A549 (cell line): ENCODE data around the gene DISC1. TPM values are rescaled to one million over a fixed set of nuclear protein-coding genes. Genes with fewer than 3 reads are reported as not detected.

ENCODE experiments used
- ATAC-seq, 2 experiments: fragments of 200-7000 bp in 1 of 2; fragments of >200 bp in 1 of 2; cut with Nextera tagmentation in 1 of 2; cut with Tn5 transposase in 1 of 2; 3 replicates each; pipeline versions ENCODE4 v1.8.0 to v1.9.1; 2018 to 2020; ENCODE audit warnings: mild to moderate bottlenecking in 1 of 2, moderate library complexity in 1 of 2
- CTCF ChIA-PET: fragments of 300-600 bp; sonication (Branson Sonifier 250); formaldehyde crosslinking; extraction: SDS; loops from one replicate; lab custom pipeline; 2021; ENCODE audit warnings: antibody characterized with exemption, inconsistent platforms; lab: Yijun Ruan, JAX
- POLR2A ChIA-PET: fragments of 350-600 bp; formaldehyde crosslinking; extraction: SDS; loops from one replicate; lab custom pipeline; 2021; ENCODE audit warnings: antibody characterized with exemption, inconsistent platforms; lab: Yijun Ruan, JAX
- DNase-seq, 2 experiments: peaks; one replicate each; pipeline versions ENCODE4 v3.0.0 to v3.0.0-alpha.2; 2011 to 2016; ENCODE audit warnings: low read depth in 1 of 2, low spot score in 1 of 2
- FAIRE-seq: peaks from 2 replicates; lab custom pipeline; 2011; peaks lifted over from hg19 to GRCh38; lab: Jason Lieb, UNC
- H3K27ac ChIP-seq, 2 experiments: fragments of >200 bp; sonication (Bioruptor Twin); formaldehyde crosslinking; 3 replicates each; pipeline ENCODE4 v1.5.1; 2016 to 2017
- H3K4me1 ChIP-seq: fragments of >200 bp; sonication (Bioruptor Twin); formaldehyde crosslinking; 3 replicates; pipeline ENCODE4 v1.6.1; 2016
- H3K4me2 ChIP-seq: fragments of >200 bp; sonication (Bioruptor Twin); formaldehyde crosslinking; 3 replicates; pipeline ENCODE4 v1.6.1; 2016
- H3K4me3 ChIP-seq: fragments of >200 bp; sonication (Bioruptor Twin); formaldehyde crosslinking; 3 replicates; pipeline ENCODE4 v1.5.1; 2016
- H3K9me3 ChIP-seq: fragments of >200 bp; sonication (Bioruptor Twin); formaldehyde crosslinking; 3 replicates; pipeline ENCODE4 v1.6.1; 2016
- CBX8 ChIP-seq: fragments of 200-600 bp; sonication (generic); IDR thresholded peaks from 2 replicates; pipeline ENCODE4 v1.6.1; 2016
- HDAC2 ChIP-seq: fragments of 200-600 bp; sonication (generic); IDR thresholded peaks from 2 replicates; pipeline ENCODE4 v1.6.1; 2016
- HOXB13 ChIP-seq: fragments of 250-450 bp; sonication (Bioruptor Pico); IDR thresholded peaks from 2 replicates; pipeline ENCODE4 v1.5.0; 2020; ENCODE audit warnings: low read depth, mild to moderate bottlenecking, moderate library complexity
- JUNB ChIP-seq: fragments of >200 bp; sonication (Bioruptor Twin); formaldehyde crosslinking; IDR thresholded peaks from 2 replicates; pipeline ENCODE4 v1.6.1; 2016
- NFE2L2 ChIP-seq: fragments of 150-350 bp; conservative IDR thresholded peaks from 2 replicates; pipeline ENCODE4 v1.6.1; 2014; ENCODE audit warnings: low read length
- POLR2AphosphoS2 ChIP-seq: conservative IDR thresholded peaks from 2 replicates; pipeline ENCODE4 v1.6.1; 2012; ENCODE audit warnings: low read length, improper control_type of control experiment, inconsistent platforms
- RARB ChIP-seq: fragments of 250-450 bp; sonication (Bioruptor Pico); IDR thresholded peaks from 2 replicates; pipeline ENCODE4 v1.8.0; 2021; ENCODE audit warnings: mild to moderate bottlenecking, moderate library complexity
- SMC3 ChIP-seq: fragments of >200 bp; sonication (Bioruptor Twin); formaldehyde crosslinking; IDR thresholded peaks from 3 replicates; pipeline ENCODE4 v1.6.1; 2018; ENCODE audit warnings: inconsistent platforms
- SREBF2 ChIP-seq: fragments of 450-650 bp; IDR thresholded peaks from 2 replicates; pipeline ENCODE4 v1.6.1; 2014; ENCODE audit warnings: mild to moderate bottlenecking, moderate library complexity
- TFCP2L1 ChIP-seq: fragments of 250-450 bp; sonication (Bioruptor Pico); IDR thresholded peaks from 2 replicates; pipeline ENCODE4 v1.5.0; 2021; ENCODE audit warnings: mild to moderate bottlenecking
- ZNF302 ChIP-seq: fragments of 250-450 bp; sonication (Bioruptor Pico); IDR thresholded peaks from 2 replicates; pipeline ENCODE4 v1.9.0; 2021; ENCODE audit warnings: inconsistent platforms, mild to moderate bottlenecking, moderate library complexity
- WGBS: methylation state at CpG from one replicate; pipeline ENCODE4 v1.1.6; 2017; ENCODE audit errors: missing lambda C conversion rate; 5-methylcytosine and 5-hydroxymethylcytosine counted together
- polyA plus RNA-seq, 4 experiments: library from polyadenylated mRNA; depleted of rRNA in 3 of 4; stranded (reverse); fragments of >200 nt; fragmentation: RNase III in 1 of 4; extraction: RNeasy Plus Mini Kit Qiagen cat#74134 plus additional on column Dnase treatment in 1 of 4; gene quantifications; 2 replicates in 3 of 4; 3 replicates in 1 of 4; pipeline ENCODE4 v1.2.3, GENCODE V29; 2011 to 2017
- TF ChIP-seq, protein P1 (sequence below): fragments of 200-600 bp; sonication (generic); IDR thresholded peaks from 2 replicates; pipeline ENCODE4 v1.6.1; 2016; ENCODE audit warnings: antibody characterized with exemption, mild to moderate bottlenecking, moderate library complexity
- TF ChIP-seq, protein P2 (sequence below): fragments of >200 bp; sonication (Bioruptor Twin); formaldehyde crosslinking; IDR thresholded peaks from 3 replicates; pipeline ENCODE4 v1.5.1; 2016
- TF ChIP-seq, protein P3 (sequence below): IDR thresholded peaks from 2 replicates; pipeline ENCODE4 v1.6.1; 2012

Gene DISC1
- polyA plus RNA-seq, 2 of the 4 experiments (the other 2 are of a cell fraction) = 0.39 to 0.74 TPM

DNA sequence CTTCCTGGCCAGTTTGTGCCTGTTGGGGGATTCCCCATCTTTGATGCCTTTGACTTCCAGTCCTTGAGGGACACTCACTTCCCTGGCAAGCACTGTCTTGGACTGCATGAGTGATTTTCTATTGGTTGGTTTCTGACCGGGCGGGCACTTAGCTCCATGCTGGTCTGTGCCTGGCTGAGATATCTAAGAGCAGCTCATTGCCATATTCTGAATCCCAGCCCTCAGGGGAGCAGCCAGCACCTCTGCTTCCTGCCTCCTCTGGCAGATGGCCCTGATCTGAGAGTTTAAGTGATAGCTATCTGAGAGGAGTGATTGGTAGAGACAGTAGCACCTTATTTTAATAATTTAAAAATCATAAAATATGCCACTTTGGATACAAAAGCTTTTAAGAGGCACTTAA is 52.5 kb downstream of the DISC1 start (continued):
- TF ChIP-seq, protein P1, sequence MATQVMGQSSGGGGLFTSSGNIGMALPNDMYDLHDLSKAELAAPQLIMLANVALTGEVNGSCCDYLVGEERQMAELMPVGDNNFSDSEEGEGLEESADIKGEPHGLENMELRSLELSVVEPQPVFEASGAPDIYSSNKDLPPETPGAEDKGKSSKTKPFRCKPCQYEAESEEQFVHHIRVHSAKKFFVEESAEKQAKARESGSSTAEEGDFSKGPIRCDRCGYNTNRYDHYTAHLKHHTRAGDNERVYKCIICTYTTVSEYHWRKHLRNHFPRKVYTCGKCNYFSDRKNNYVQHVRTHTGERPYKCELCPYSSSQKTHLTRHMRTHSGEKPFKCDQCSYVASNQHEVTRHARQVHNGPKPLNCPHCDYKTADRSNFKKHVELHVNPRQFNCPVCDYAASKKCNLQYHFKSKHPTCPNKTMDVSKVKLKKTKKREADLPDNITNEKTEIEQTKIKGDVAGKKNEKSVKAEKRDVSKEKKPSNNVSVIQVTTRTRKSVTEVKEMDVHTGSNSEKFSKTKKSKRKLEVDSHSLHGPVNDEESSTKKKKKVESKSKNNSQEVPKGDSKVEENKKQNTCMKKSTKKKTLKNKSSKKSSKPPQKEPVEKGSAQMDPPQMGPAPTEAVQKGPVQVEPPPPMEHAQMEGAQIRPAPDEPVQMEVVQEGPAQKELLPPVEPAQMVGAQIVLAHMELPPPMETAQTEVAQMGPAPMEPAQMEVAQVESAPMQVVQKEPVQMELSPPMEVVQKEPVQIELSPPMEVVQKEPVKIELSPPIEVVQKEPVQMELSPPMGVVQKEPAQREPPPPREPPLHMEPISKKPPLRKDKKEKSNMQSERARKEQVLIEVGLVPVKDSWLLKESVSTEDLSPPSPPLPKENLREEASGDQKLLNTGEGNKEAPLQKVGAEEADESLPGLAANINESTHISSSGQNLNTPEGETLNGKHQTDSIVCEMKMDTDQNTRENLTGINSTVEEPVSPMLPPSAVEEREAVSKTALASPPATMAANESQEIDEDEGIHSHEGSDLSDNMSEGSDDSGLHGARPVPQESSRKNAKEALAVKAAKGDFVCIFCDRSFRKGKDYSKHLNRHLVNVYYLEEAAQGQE = no peak
- TF ChIP-seq SMC3 (no peak), CBX8 (no peak), RARB (CRISPR knock-in tag) (no peak), HDAC2 (no peak), POLR2AphosphoS2 (no peak)
- TF ChIP-seq, protein P2, sequence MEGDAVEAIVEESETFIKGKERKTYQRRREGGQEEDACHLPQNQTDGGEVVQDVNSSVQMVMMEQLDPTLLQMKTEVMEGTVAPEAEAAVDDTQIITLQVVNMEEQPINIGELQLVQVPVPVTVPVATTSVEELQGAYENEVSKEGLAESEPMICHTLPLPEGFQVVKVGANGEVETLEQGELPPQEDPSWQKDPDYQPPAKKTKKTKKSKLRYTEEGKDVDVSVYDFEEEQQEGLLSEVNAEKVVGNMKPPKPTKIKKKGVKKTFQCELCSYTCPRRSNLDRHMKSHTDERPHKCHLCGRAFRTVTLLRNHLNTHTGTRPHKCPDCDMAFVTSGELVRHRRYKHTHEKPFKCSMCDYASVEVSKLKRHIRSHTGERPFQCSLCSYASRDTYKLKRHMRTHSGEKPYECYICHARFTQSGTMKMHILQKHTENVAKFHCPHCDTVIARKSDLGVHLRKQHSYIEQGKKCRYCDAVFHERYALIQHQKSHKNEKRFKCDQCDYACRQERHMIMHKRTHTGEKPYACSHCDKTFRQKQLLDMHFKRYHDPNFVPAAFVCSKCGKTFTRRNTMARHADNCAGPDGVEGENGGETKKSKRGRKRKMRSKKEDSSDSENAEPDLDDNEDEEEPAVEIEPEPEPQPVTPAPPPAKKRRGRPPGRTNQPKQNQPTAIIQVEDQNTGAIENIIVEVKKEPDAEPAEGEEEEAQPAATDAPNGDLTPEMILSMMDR = no peak

DNA sequence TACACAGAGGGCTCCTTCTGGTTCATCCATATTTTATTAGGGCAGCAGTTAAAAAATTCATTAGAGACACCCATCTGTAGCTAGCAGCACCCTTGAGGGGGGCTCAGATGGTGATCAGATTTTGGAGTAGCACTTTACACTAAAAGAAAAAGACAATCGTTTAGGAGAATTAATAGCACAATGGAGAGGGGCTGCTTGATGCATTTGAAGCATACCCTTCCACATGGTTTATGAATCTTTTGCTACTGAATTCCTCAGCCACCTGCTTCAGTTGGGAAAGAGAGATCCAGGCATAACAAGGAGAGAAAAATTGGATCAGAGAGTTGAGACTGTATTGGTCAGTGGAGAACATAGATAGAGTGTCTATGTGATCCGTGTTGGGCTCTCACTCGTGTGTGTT is 54.4 kb downstream of the DISC1 start:
- POLR2A ChIA-PET = no interaction called here
- TF ChIP-seq JUNB = no peak
- TF ChIP-seq ZNF302 = no peak
- TF ChIP-seq TFCP2L1 (CRISPR knock-in tag) = no peak
- no peak for TF ChIP-seq NFE2L2
- TF ChIP-seq, protein P3, sequence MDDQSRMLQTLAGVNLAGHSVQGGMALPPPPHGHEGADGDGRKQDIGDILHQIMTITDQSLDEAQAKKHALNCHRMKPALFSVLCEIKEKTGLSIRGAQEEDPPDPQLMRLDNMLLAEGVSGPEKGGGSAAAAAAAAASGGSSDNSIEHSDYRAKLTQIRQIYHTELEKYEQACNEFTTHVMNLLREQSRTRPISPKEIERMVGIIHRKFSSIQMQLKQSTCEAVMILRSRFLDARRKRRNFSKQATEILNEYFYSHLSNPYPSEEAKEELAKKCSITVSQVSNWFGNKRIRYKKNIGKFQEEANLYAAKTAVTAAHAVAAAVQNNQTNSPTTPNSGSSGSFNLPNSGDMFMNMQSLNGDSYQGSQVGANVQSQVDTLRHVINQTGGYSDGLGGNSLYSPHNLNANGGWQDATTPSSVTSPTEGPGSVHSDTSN = no peak
- TF ChIP-seq, protein P2 = no peak
- no peak for TF ChIP-seq SREBF2
- no peak for DNase-seq
- Histone ChIP-seq H3K4me3 (no peak overlapping the region), H3K4me2 (no peak overlapping the region), H3K9me3 (peaks cover under 1% of the 10 kb centered on the region; the same call in 2 of the 3 replicates), H3K4me1 (no peaks in the 10 kb centered on the region), H3K27ac (no peak overlapping the region)
- FAIRE-seq = no peak
- no peak for ATAC-seq
- CTCF ChIA-PET = interaction anchor here (1.3 to 1.8 kb wide), 4 partner anchors 9 to 15 kb away, joined by 3 to 5 read pairs (median 3); no protein-coding TSS in a partner anchor
- WGBS = 46% methylated on average over 3 of the region's 3 CpGs

DNA sequence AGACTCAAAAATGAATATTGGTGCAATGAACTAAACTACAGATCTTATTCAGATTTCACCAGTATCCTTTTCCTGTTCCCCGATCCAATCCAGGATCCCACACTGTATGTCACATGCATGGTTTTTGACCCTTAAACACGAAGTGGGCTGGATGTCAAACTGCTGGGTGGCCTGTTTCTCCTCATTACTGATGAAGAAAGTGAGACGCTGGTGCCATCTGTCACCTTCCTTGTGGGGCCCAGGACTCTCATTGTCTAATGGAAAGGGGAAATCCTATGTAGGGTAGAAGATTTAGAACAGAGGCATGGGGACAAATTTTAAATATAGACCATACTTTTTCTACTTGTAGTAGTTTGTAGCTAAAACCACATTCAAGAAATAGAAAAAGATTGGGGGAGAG is 56.2 kb downstream of the DISC1 start:
- Histone ChIP-seq H3K9me3 (peaks cover 7% of the 10 kb centered on the region; the same call in 2 of the 3 replicates), H3K4me2 (no peak overlapping the region), H3K4me3 (no peak overlapping the region)
- POLR2A ChIA-PET = no interaction called here
- no peak for TF ChIP-seq HOXB13
- TF ChIP-seq, all 56 proteins: peak for 0
- Histone ChIP-seq H3K4me1 (no peaks in the 10 kb centered on the region), H3K27ac (no peak overlapping the region)
- CTCF ChIA-PET = interaction anchor here (1.1 kb wide), 1 partner anchor 11 kb away, joined by 3 read pairs; no protein-coding TSS in a partner anchor
- FAIRE-seq (no peak), ATAC-seq (no peak), DNase-seq (no peak)
- WGBS = 56% methylated on average over 3 of the region's 3 CpGs
